ENCODE data around the gene EVI2A. TPM values are rescaled to one million over a fixed set of nuclear protein-coding genes. Genes with fewer than 3 reads are reported as not detected.

The EVI2A gene, protein sequence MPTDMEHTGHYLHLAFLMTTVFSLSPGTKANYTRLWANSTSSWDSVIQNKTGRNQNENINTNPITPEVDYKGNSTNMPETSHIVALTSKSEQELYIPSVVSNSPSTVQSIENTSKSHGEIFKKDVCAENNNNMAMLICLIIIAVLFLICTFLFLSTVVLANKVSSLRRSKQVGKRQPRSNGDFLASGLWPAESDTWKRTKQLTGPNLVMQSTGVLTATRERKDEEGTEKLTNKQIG
- polyA plus RNA-seq (2013, experiment 1 of 2) = 1.6 TPM
- polyA plus RNA-seq (2013, experiment 2 of 2) = 1.5 TPM

DNA sequence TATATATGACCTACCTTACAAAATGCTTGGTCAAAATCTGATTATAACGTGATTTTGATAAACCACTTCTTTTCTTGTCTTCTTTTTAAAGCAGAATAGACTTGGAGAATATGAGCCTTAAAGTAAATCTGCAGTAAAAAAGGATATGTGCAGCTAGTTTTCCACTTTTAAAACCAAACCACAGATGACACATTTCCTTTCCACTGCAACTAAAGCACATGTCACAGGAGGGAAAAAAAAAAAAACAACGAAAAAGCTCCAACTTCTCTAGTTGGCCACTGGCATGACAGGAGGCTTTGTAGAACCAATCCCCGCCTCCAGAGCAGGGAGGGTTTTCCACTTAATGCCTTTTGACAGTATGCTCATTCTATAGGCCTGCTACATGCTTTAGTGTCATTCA is at the start of gene EVI2A:
EVI2A (minus strand) TSS at position 142 of the 400 bp plus-strand sequence. CDS start 2,609 bp downstream, outside the sequence.
- Histone ChIP-seq H3K18ac (ENCODE audit: low read depth in 1 of 2, low read length in 2 of 2) (no peak within 1 kb of the TSS), H3K4ac (ENCODE audit: low read depth in 1 of 2, low read length in 2 of 2) (no peak within 1 kb of the TSS), H2BK5ac (ENCODE audit: low read depth, low read length, poor library complexity, severe bottlenecking) (no peak within 1 kb of the TSS), H3K23ac (ENCODE audit: low read length in 2 of 2) (no peak within 1 kb of the TSS), H2AK5ac (ENCODE audit: low read length, severe bottlenecking) (peak within 1 kb of the TSS; percentile 62), H2AFZ (ENCODE audit: low read depth, low read length) (no peak within 1 kb of the TSS), H2BK15ac (ENCODE audit: low read depth, poor library complexity, severe bottlenecking) (no peak within 1 kb of the TSS), H3K79me1 (replicated peaks; ENCODE audit: low read length, poor library complexity, severe bottlenecking) (peaks cover 13% of the 10 kb centered on the region), H2BK12ac (ENCODE audit: low read length in 2 of 2) (peak within 1 kb of the TSS in 1 of 2 experiments; percentile 6), H3K4me1 (ENCODE audit: control insufficient read depth, insufficient read depth, low read depth, low read length) (peaks cover 1% of the 10 kb centered on the region), H4K8ac (ENCODE audit: low read length) (no peak within 1 kb of the TSS), H3K14ac (ENCODE audit: low read length in 2 of 2) (no peak within 1 kb of the TSS), H3K27me3 (ENCODE audit: control insufficient read depth in 1 of 2, insufficient read depth in 1 of 2, low read length in 2 of 2) (no peaks in the 10 kb centered on the region), H3K27ac (ENCODE audit: low read length, poor library complexity, severe bottlenecking) (peak within 1 kb of the TSS; percentile 70), H3K9me3 (ENCODE audit: control insufficient read depth, low read length) (no peaks in the 10 kb centered on the region), H2BK120ac (ENCODE audit: low read depth, low read length) (no peak within 1 kb of the TSS), H3K9ac (ENCODE audit: low read length) (peak within 1 kb of the TSS; percentile 79), H3K36me3 (ENCODE audit: control insufficient read depth in 1 of 2, insufficient read depth in 2 of 2, low read depth in 1 of 2, low read length in 2 of 2) (peaks cover 8 to 14% of the 10 kb centered on the region in 2 experiments), H4K91ac (ENCODE audit: low read length) (peak within 1 kb of the TSS; percentile 50), H3K4me3 (ENCODE audit: insufficient read depth in 1 of 2, low read depth in 1 of 2, low read length in 2 of 2) (peak within 1 kb of the TSS in 1 of 2 experiments; percentile 43), H3K4me2 (ENCODE audit: low read length, poor library complexity, severe bottlenecking) (no peak within 1 kb of the TSS)
- peak; percentile 92 for DNase-seq
- 0% methylated on average over 2 of the region's 3 CpGs for WGBS

DNA sequence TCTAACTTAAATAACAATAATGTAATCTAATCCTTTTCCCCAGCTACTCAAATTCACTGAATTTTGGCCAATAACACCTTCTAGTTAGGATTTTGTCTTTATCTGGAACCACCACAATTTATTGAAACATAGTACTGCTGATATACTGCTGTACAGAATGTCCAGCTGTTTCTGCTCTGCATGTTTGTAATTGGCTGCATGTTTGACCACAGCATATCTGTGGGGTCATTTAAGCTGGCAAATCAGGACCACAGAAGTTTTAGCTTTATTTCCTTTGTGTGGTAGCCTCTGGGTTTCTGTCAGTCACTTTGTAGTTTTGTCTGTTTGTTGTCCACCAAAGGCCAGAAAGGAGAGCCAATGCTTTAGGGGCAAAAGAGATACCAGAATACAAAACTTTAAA is 47.8 kb upstream of the EVI2A start:
- Histone ChIP-seq H3K36me3 (ENCODE audit: control insufficient read depth in 1 of 2, insufficient read depth in 2 of 2, low read depth in 1 of 2, low read length in 2 of 2) (peaks cover 10 to 29% of the 10 kb centered on the region in 2 experiments), H3K4me1 (ENCODE audit: control insufficient read depth, insufficient read depth, low read depth, low read length) (no peaks in the 10 kb centered on the region), H3K18ac (ENCODE audit: low read depth in 1 of 2, low read length in 2 of 2) (no peak overlapping the region), H2BK15ac (ENCODE audit: low read depth, poor library complexity, severe bottlenecking) (no peak overlapping the region), H2BK5ac (ENCODE audit: low read depth, low read length, poor library complexity, severe bottlenecking) (no peak overlapping the region), H3K23ac (ENCODE audit: low read length in 2 of 2) (no peak overlapping the region), H3K4me3 (ENCODE audit: insufficient read depth in 1 of 2, low read depth in 1 of 2, low read length in 2 of 2) (no peak overlapping the region), H2AFZ (ENCODE audit: low read depth, low read length) (no peak overlapping the region), H2AK5ac (ENCODE audit: low read length, severe bottlenecking) (no peak overlapping the region), H3K4me2 (ENCODE audit: low read length, poor library complexity, severe bottlenecking) (no peak overlapping the region), H3K27ac (ENCODE audit: low read length, poor library complexity, severe bottlenecking) (no peak overlapping the region), H3K9ac (ENCODE audit: low read length) (peak overlapping the region; percentile 21), H4K8ac (ENCODE audit: low read length) (no peak overlapping the region), H4K91ac (ENCODE audit: low read length) (no peak overlapping the region), H3K79me1 (replicated peaks; ENCODE audit: low read length, poor library complexity, severe bottlenecking) (peaks cover 8% of the 10 kb centered on the region), H3K9me3 (ENCODE audit: control insufficient read depth, low read length) (no peaks in the 10 kb centered on the region), H3K4ac (ENCODE audit: low read depth in 1 of 2, low read length in 2 of 2) (no peak overlapping the region), H3K27me3 (ENCODE audit: control insufficient read depth in 1 of 2, insufficient read depth in 1 of 2, low read length in 2 of 2) (no peaks in the 10 kb centered on the region), H3K14ac (ENCODE audit: low read length in 2 of 2) (no peak overlapping the region), H2BK12ac (ENCODE audit: low read length in 2 of 2) (no peak overlapping the region), H2BK120ac (ENCODE audit: low read depth, low read length) (no peak overlapping the region)
- DNase-seq = peak; percentile 36

DNA sequence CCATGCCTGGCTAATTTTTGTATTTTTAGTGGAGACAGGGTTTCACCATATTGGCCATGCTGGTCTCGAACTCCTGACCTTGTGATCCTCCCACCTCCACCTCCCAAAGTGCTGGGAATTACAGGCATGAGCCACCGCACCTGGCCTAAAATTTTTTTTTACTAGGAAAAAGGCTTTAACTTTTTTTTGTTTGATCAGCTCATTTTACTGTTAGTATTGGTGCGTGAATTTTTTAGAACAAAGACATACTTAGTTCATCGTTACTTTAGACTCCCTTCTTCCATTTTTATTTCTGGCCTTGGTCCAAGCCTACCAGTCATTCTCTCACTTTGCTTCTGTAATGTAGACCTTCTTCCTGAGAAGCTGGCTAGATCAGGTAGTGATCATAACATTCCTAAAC is 44.7 kb upstream of the EVI2A start:
- no peak overlapping the region for H3K27ac ChIP-seq (ENCODE audit: low read length, poor library complexity, severe bottlenecking)
- no peak overlapping the region for H2AK5ac ChIP-seq (ENCODE audit: low read length, severe bottlenecking)
- no peak overlapping the region for H3K9ac ChIP-seq (ENCODE audit: low read length)
- H3K4me3 ChIP-seq (ENCODE audit: insufficient read depth in 1 of 2, low read depth in 1 of 2, low read length in 2 of 2) = no peak overlapping the region
- no peaks in the 10 kb centered on the region for H3K27me3 ChIP-seq (ENCODE audit: control insufficient read depth in 1 of 2, insufficient read depth in 1 of 2, low read length in 2 of 2)
- no peak overlapping the region for H3K14ac ChIP-seq (ENCODE audit: low read length in 2 of 2)
- H3K4me2 ChIP-seq (ENCODE audit: low read length, poor library complexity, severe bottlenecking) = no peak overlapping the region
- peaks cover 5% of the 10 kb centered on the region for H3K79me1 ChIP-seq (replicated peaks; ENCODE audit: low read length, poor library complexity, severe bottlenecking)
- no peak overlapping the region for H3K18ac ChIP-seq (ENCODE audit: low read depth in 1 of 2, low read length in 2 of 2)
- peaks cover 14 to 46% of the 10 kb centered on the region in 2 experiments for H3K36me3 ChIP-seq (ENCODE audit: control insufficient read depth in 1 of 2, insufficient read depth in 2 of 2, low read depth in 1 of 2, low read length in 2 of 2)
- 92% methylated on average over 4 of the region's 4 CpGs for WGBS
- H2BK15ac ChIP-seq (ENCODE audit: low read depth, poor library complexity, severe bottlenecking) = no peak overlapping the region
- no peak overlapping the region for H2BK12ac ChIP-seq (ENCODE audit: low read length in 2 of 2)
- H2BK120ac ChIP-seq (ENCODE audit: low read depth, low read length) = no peak overlapping the region
- no peaks in the 10 kb centered on the region for H3K9me3 ChIP-seq (ENCODE audit: control insufficient read depth, low read length)
- H3K23ac ChIP-seq (ENCODE audit: low read length in 2 of 2) = no peak overlapping the region
- H4K91ac ChIP-seq (ENCODE audit: low read length) = no peak overlapping the region
- no peaks in the 10 kb centered on the region for H3K4me1 ChIP-seq (ENCODE audit: control insufficient read depth, insufficient read depth, low read depth, low read length)
- no peak overlapping the region for H2AFZ ChIP-seq (ENCODE audit: low read depth, low read length)
- no peak for DNase-seq
- no peak overlapping the region for H4K8ac ChIP-seq (ENCODE audit: low read length)
- no peak overlapping the region for H3K4ac ChIP-seq (ENCODE audit: low read depth in 1 of 2, low read length in 2 of 2)
- no peak overlapping the region for H2BK5ac ChIP-seq (ENCODE audit: low read depth, low read length, poor library complexity, severe bottlenecking)

DNA sequence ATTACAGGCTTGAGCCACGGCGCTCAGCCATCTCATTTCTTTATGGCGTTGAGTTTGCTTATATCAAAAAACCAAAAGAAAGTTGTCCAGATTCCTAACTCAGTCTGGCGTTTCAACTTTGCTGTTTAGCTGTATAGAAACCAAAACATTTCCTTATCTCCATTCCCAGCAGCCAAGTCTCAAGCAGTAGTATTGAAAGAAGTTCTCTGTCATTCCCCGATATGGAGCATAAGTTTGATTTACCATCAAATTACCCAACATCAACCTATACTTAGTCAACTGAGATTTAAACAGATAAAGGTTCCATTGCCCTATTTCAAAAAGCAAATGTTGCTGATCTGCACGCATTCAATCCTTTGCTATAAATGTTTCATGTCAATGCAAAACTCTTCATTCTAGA is 42.6 kb upstream of the EVI2A start:
- Histone ChIP-seq H4K91ac (ENCODE audit: low read length) (no peak overlapping the region), H2AFZ (ENCODE audit: low read depth, low read length) (no peak overlapping the region), H3K4me2 (ENCODE audit: low read length, poor library complexity, severe bottlenecking) (no peak overlapping the region), H3K4me1 (ENCODE audit: control insufficient read depth, insufficient read depth, low read depth, low read length) (no peaks in the 10 kb centered on the region), H2BK12ac (ENCODE audit: low read length in 2 of 2) (no peak overlapping the region), H3K36me3 (ENCODE audit: control insufficient read depth in 1 of 2, insufficient read depth in 2 of 2, low read depth in 1 of 2, low read length in 2 of 2) (peaks cover 14 to 64% of the 10 kb centered on the region in 2 experiments), H2BK120ac (ENCODE audit: low read depth, low read length) (no peak overlapping the region), H3K4ac (ENCODE audit: low read depth in 1 of 2, low read length in 2 of 2) (no peak overlapping the region), H3K23ac (ENCODE audit: low read length in 2 of 2) (no peak overlapping the region), H2AK5ac (ENCODE audit: low read length, severe bottlenecking) (no peak overlapping the region), H2BK5ac (ENCODE audit: low read depth, low read length, poor library complexity, severe bottlenecking) (no peak overlapping the region), H3K79me1 (replicated peaks; ENCODE audit: low read length, poor library complexity, severe bottlenecking) (peaks cover 2% of the 10 kb centered on the region), H3K9me3 (ENCODE audit: control insufficient read depth, low read length) (no peaks in the 10 kb centered on the region), H3K4me3 (ENCODE audit: insufficient read depth in 1 of 2, low read depth in 1 of 2, low read length in 2 of 2) (no peak overlapping the region), H3K14ac (ENCODE audit: low read length in 2 of 2) (no peak overlapping the region), H3K27me3 (ENCODE audit: control insufficient read depth in 1 of 2, insufficient read depth in 1 of 2, low read length in 2 of 2) (no peaks in the 10 kb centered on the region), H3K27ac (ENCODE audit: low read length, poor library complexity, severe bottlenecking) (no peak overlapping the region), H3K9ac (ENCODE audit: low read length) (no peak overlapping the region), H3K18ac (ENCODE audit: low read depth in 1 of 2, low read length in 2 of 2) (no peak overlapping the region), H2BK15ac (ENCODE audit: low read depth, poor library complexity, severe bottlenecking) (no peak overlapping the region), H4K8ac (ENCODE audit: low read length) (no peak overlapping the region)
- WGBS = 97% methylated on average over 6 of the region's 6 CpGs
- DNase-seq = no peak

Data from mesenchymal stem cell (in vitro differentiated cells and primary cell).